CD1c-positive myeloid dendritic cell (primary cell): Measurements from ENCODE around the gene NBR1.
"Not testable (repeated sequence)": the region's sequence is repeated elsewhere in the genome, so short reads cannot be mapped to it uniquely, and the experiment has no call there.

Source experiments
- DNase-seq: peaks from one replicate; pipeline ENCODE4 v3.0.0-alpha.2; 2016; ENCODE audit errors: extremely low spot score

NBR1 gene

GRCh38 chr17:43212641-43213490 is 41.9 kb downstream of the NBR1 start:
- DNase-seq = peak; percentile 89

DNA sequence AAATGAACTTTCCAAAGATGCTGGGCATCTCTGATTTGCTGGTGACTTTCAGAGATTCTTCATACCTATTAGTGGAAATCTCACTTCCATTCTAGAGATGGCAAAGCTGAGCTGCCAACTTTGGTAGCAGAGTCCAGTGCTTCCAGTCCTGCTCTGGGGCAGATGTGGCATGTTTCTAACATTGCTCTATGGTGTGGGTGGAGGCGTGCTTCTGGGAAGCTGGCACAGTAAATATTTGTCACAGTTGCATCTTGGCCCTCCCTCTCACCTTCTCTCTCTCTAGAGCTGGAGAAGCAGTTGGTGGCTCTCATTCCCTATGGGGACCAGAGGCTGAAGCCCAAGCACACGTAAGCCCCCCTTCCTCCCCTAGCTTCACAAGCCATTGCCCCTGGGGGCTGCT is 42.5 kb downstream of the NBR1 start:
- DNase-seq = no peak

GRCh38 chr17:43215341-43215740 is 44.3 kb downstream of the NBR1 start:
- no peak for DNase-seq

- DNase-seq = no peak
Observed at GRCh38 chr17:43216369-43216761, 45.4 kb downstream of the NBR1 start.

- no peak for DNase-seq
Observed at GRCh38 chr17:43216762-43217613, 46.0 kb downstream of the NBR1 start.

- DNase-seq = no peak
Observed at GRCh38 chr17:43217614-43218087, 46.6 kb downstream of the NBR1 start.

DNA sequence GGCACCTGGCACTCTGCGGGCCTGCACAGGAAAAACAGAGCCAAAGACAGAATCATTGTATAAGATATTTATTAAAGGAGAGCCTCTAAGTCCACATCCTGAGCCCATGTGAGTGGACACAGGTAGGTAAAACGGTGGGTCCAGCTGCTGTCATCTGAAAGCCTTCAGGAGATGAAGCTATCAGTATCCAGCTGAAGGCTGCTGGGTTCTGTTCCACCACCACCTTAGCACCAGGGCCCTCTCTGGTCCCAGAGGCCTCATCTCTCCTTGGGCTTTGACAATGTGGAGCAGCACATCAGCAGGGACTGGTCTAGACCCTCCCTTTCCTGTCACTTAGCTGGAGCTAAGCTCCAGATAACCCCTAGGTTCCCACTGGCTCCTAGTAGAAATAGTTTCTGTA is 48.0 kb downstream of the NBR1 start:
- no peak for DNase-seq

- DNase-seq = no peak
Observed at GRCh38 chr17:43219746-43220380, 48.8 kb downstream of the NBR1 start.

- no peak for DNase-seq
Observed at GRCh38 chr17:43220511-43221125, 49.6 kb downstream of the NBR1 start.

GRCh38 chr17:43224146-43224705 is 53.2 kb downstream of the NBR1 start:
- no peak for DNase-seq

- no peak for DNase-seq
Observed at GRCh38 chr17:43226393-43226792, 55.4 kb downstream of the NBR1 start.

- DNase-seq = not testable (repeated sequence)
Observed at GRCh38 chr17:43228020-43228782, 57.2 kb downstream of the NBR1 start, which contains the start of gene CCDC200. Gene CCDC200, minus strand, starts transcription at chr17:43228623. Its CDS starts 69 bp downstream, at chr17:43228554.

DNA sequence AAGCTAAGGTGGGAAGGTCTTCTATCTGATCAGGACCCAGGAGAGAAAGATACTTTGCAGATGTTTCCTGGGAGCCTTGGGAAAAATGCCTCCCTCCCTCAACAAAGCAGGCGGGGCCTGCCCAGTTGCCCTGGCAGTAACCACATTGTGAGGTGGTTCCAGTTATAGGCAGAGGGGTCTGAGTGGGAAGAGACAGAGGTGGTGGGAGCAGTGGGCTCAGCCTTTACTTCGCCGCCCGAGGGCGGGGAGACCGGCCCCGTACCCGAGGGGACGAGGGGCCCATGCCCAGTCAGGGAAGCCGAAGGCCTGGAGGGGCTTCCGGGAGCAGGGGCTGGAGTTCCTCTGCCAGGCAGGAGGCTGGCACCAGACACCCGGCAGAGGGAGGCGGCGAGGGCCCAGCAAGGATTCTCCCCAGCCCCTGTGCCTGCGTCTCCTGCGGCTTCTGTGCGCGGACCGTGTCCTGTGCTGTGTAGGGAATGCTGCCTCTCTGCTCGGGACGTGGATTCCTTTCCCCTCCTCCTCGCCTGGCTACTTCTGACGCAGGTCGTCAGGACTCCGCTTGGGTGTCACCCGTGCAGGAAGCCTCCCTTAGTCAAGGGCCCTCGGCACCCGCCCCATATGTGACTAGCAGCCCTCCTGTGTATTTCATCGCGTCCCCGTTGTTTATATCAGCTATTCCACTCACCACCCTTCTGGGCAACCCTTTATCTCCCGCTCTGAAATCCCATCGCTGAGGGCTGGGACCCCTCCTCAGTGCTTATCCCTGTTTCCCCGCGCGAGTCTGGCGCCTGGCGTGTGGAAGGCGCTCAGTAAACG is 60.4 kb downstream of the NBR1 start:
- DNase-seq = not testable (repeated sequence)

DNA sequence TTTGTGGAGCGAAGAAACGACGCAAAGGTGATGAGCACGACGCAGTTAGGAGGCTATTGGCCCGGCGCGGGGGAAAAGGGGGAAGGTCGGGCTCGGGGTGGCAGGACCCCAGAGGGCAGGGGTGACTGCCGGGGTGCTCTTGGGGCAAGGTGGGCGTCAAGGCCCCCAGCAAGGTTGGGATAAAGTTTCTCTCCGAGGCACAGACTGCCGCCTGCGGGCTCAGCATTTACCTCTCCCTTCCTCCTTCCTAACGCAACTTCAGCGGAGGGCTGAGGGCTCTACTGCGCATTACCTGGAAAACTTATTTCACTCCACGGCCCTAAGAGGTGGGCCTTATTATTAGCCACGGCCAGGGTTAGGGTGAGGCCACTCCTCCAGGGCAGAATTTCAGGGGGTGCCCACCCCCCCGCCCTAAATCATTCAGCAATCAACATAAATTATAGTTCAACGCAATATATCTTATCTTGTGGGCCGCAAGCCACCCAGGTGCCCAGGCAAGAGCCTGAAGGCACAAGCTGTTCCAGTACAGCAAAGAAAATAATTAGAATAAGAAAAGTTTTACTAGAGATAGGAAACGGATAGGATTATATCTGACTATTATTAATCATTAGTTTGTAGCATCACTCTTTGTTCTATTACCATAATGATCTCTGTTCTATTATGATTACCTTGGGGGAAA is 61.1 kb downstream of the NBR1 start:
- peak; percentile 1 for DNase-seq

GRCh38 chr17:43233263-43233662 is 62.2 kb downstream of the NBR1 start:
- DNase-seq = not testable (repeated sequence)

DNA sequence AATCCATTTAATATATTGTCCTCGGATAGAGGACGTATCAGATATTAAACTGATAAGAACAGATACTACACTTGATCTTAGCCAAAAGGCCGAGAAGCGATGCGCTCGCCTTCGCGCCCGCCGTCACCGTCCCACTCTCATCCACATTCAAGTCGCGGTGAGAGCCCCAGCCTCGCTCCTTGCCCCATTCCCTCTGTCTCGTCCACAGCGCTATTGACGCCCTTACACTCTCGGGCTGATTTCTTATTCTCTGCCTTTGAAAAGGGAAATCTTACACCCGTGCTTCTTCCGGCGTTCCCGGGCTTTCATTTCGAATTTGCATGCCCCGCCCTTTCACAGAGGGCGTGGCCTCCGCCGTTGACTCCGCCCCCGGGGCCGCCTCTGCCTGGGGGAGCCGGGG is 62.9 kb downstream of the NBR1 start, which contains the start of gene RNU2-1:
TSS of gene RNU2-1 (minus strand) at position 101 of the 400 bp plus-strand sequence.
- DNase-seq = not testable (repeated sequence)

GRCh38 chr17:43239597-43239996 is 68.6 kb downstream of the NBR1 start:
- DNase-seq = not testable (repeated sequence)

- not testable (repeated sequence) for DNase-seq
Observed at GRCh38 chr17:43240596-43241352, 69.8 kb downstream of the NBR1 start.
